Suprapubic skin (tissue), 3 donors: ENCODE measurements around the gene SCIMP.

Experiments used
- CTCF ChIP-seq, 2 donors: fragments of 200-600 bp in 1 of 2; fragments of 450-650 bp in 1 of 2; sonication (generic) in 1 of 2; IDR thresholded peaks; one replicate each; pipeline ENCODE4 v1.5.1; 2016 to 2019; ENCODE audit warnings: antibody characterized with exemption in 2 of 2, mild to moderate bottlenecking in 1 of 2, moderate library complexity in 1 of 2
- POLR2AphosphoS5 ChIP-seq, 3 donors: sonication (generic); formaldehyde crosslinking; IDR thresholded peaks; one replicate each; pipeline ENCODE4 v1.6.1; 2017; ENCODE audit warnings: antibody characterized with exemption in 3 of 3

- TF ChIP-seq CTCF (IDR thresholded peaks at IDR 0.05): no peak
- no peak for TF ChIP-seq POLR2AphosphoS5 (IDR thresholded peaks at IDR 0.05)
Measured at GRCh38 chr17:5264893-5265292, 30.2 kb upstream of the SCIMP start.
